ENCODE measurements around the gene CACNA2D1.

DNA sequence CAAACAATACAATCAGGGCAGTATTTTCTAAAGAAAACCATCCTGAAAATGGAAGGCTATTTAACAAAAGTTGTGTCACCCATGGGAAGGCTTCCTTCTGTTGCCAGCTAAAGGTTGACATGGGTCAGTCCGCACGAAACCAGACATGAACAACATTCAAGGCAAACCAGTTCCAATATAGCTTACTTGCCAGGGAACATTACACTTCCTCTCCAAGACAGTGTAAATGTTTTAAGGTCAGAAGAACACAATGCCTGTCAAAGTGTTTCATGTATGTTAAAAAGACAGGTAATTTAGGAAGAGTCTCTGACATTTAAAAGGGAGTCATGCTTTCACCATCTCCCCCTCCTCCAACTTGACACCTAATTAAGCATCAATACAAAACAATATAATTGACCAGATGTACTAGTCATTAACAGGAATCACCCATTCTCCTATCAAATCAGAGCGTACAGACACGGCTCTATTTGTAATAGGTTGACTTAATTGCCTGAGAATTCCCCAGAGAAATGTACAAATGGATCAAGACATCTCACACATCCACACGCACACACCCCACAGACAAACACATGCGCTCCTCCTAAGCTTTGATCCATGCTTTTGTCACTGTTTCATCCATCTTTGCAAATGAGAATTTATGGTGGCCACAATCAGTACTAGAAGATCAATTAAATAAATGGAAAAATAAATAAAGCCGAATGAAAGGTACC lies 69.5 kb downstream of the CACNA2D1 start:
- TF ChIP-seq, protein P1, sequence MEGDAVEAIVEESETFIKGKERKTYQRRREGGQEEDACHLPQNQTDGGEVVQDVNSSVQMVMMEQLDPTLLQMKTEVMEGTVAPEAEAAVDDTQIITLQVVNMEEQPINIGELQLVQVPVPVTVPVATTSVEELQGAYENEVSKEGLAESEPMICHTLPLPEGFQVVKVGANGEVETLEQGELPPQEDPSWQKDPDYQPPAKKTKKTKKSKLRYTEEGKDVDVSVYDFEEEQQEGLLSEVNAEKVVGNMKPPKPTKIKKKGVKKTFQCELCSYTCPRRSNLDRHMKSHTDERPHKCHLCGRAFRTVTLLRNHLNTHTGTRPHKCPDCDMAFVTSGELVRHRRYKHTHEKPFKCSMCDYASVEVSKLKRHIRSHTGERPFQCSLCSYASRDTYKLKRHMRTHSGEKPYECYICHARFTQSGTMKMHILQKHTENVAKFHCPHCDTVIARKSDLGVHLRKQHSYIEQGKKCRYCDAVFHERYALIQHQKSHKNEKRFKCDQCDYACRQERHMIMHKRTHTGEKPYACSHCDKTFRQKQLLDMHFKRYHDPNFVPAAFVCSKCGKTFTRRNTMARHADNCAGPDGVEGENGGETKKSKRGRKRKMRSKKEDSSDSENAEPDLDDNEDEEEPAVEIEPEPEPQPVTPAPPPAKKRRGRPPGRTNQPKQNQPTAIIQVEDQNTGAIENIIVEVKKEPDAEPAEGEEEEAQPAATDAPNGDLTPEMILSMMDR (IDR thresholded peaks at IDR 0.05), result no peak
- no peak for TF ChIP-seq POLR2A (IDR thresholded peaks at IDR 0.05)
